AG04450 (cell line): ENCODE measurements around the gene FSTL5. TPM values are rescaled to one million over a fixed set of nuclear protein-coding genes. Genes with fewer than 3 reads are reported as not detected.

Experiments used
- CTCF ChIA-PET: fragments of 300-600, 350-600 bp; formaldehyde crosslinking; extraction: SDS; loops from one replicate; lab custom pipeline; 2022; ENCODE audit warnings: antibody characterized with exemption, inconsistent platforms; lab: Charles Lee
- POLR2A ChIA-PET: fragments of 350-600 bp; formaldehyde crosslinking; extraction: SDS; loops from one replicate; lab custom pipeline; 2021; ENCODE audit warnings: antibody characterized with exemption, inconsistent platforms; lab: Yijun Ruan, JAX
- DNase-seq: peaks from one replicate; pipeline ENCODE4 v3.0.0-alpha.2; 2011; ENCODE audit warnings: low read depth, low spot score
- H3K27ac ChIP-seq: one replicate; pipeline ENCODE4 v1.5.1; 2012; ENCODE audit warnings: low read depth, low read length, control low read depth
- H3K27me3 ChIP-seq: one replicate; pipeline ENCODE4 v1.6.0; 2012; ENCODE audit warnings: low read length; ENCODE audit not compliant: control insufficient read depth, insufficient read depth
- H3K4me3 ChIP-seq: 2 replicates; pipeline ENCODE4 v1.5.1; 2011; ENCODE audit warnings: mild to moderate bottlenecking, low read depth, low read length, control low read depth
- H3K9me3 ChIP-seq: 2 replicates; pipeline ENCODE4 v1.5.1; 2012; ENCODE audit warnings: low read length; ENCODE audit not compliant: control insufficient read depth, insufficient read depth
- CTCF ChIP-seq: IDR thresholded peaks from 2 replicates; pipeline ENCODE4 v1.5.1; 2011; ENCODE audit warnings: low read depth, low read length, control low read depth, inconsistent platforms
- polyA plus RNA-seq: library from polyadenylated mRNA; depleted of rRNA; stranded (reverse); fragments of >200 nt; gene quantifications from 2 replicates; pipeline ENCODE4 v1.2.3, GENCODE V29; 2011

FSTL5 gene
- polyA plus RNA-seq, 1 experiment, result not detected

GRCh38 chr4:161815841-161816240 lies 348.0 kb downstream of the FSTL5 start:
- no peak for TF ChIP-seq CTCF
- CTCF ChIA-PET, result no interaction called here

DNA sequence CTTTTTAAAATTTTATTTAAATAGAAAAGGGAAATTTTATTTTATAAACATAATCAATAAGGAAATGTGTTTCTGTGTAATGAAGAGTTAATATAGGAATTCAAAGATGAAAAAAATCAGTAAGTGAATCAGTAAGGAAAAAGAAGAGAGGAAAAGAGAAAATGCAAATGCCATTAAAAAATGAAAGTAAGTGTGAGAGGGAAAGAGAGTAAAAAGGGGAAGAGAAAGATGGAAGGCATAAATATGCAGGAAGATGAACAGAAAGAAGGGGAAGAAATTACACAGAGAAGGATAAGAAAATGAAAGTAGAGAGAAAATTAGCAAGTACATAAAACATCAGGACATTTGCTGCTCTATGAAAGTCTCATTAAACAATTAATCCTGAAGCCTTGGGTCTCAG lies 349.9 kb downstream of the FSTL5 start:
- Histone ChIP-seq H3K27me3 (no peaks in the 10 kb centered on the region), H3K9me3 (peaks cover 8% of the 10 kb centered on the region), H3K4me3 (no peak overlapping the region), H3K27ac (no peak overlapping the region)
- ChIA-PET POLR2A (no interaction called here), CTCF (no interaction called here)
- DNase-seq, result no peak
- no peak for TF ChIP-seq CTCF

More at GRCh38 chr4:161815841-161816240, 348.0 kb downstream of the FSTL5 start:
- Histone ChIP-seq H3K27me3 (no peaks in the 10 kb centered on the region), H3K27ac (no peak overlapping the region), H3K9me3 (peaks cover 8% of the 10 kb centered on the region), H3K4me3 (no peak overlapping the region)
- POLR2A ChIA-PET, result no interaction called here
- no peak for DNase-seq

GRCh38 chr4:161813389-161813788 lies 350.4 kb downstream of the FSTL5 start:
- no peak overlapping the region for H3K4me3 ChIP-seq
- TF ChIP-seq CTCF, result no peak
- ChIA-PET POLR2A (no interaction called here), CTCF (no interaction called here)
- H3K27ac ChIP-seq, result no peak overlapping the region
- peaks cover 8% of the 10 kb centered on the region for H3K9me3 ChIP-seq
- DNase-seq, result no peak
- H3K27me3 ChIP-seq, result no peaks in the 10 kb centered on the region

- Histone ChIP-seq H3K27me3 (no peaks in the 10 kb centered on the region), H3K4me3 (no peak overlapping the region), H3K27ac (no peak overlapping the region), H3K9me3 (no peaks in the 10 kb centered on the region)
- ChIA-PET CTCF (no interaction called here), POLR2A (no interaction called here)
- no peak for DNase-seq
- TF ChIP-seq CTCF, result no peak
Measured at GRCh38 chr4:161803171-161803570, 360.6 kb downstream of the FSTL5 start.

DNA sequence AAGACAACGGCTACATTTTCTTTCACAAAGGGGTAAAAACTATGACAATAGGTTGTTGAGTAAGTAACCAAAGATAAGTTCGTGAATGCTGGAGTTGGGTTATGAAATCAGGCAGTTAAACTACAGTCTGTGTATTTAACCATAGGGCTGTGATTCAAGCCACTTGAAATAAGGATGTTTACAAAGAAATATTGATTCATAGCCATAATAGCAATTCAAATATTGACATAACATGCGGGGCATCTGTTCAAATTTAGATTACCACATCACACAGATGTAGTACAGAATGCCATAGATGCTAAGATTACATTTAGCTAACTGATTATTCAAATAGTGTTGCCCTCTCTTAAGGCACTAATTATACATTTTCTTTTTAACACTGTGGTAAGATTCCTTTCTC lies 364.1 kb downstream of the FSTL5 start:
- Histone ChIP-seq H3K27ac (no peak overlapping the region), H3K27me3 (no peaks in the 10 kb centered on the region), H3K4me3 (no peak overlapping the region), H3K9me3 (no peaks in the 10 kb centered on the region)
- DNase-seq, result no peak
- ChIA-PET CTCF (no interaction called here), POLR2A (no interaction called here)
- no peak for TF ChIP-seq CTCF
